ENCODE data around the gene TOB1.

Gene TOB1

GRCh38 chr17:50853015-50853615 lies 13.0 kb downstream of the TOB1 start:
- no peak overlapping the region for H3K9ac ChIP-seq (ENCODE audit: low read depth, low read length)
- no peaks in the 10 kb centered on the region for H3K36me3 ChIP-seq (ENCODE audit: insufficient read depth, low read length)
- H3K9me3 ChIP-seq (ENCODE audit: control insufficient read depth, insufficient read depth, low read length) = no peaks in the 10 kb centered on the region
- peaks cover 8% of the 10 kb centered on the region; the same call in 1 of the 2 replicates for H3K4me1 ChIP-seq (ENCODE audit: insufficient read depth, low read length)

GRCh38 chr17:50850640-50851039 lies 15.5 kb downstream of the TOB1 start:
- H3K36me3 ChIP-seq (ENCODE audit: insufficient read depth, low read length) = no peaks in the 10 kb centered on the region
- H3K9ac ChIP-seq (ENCODE audit: low read depth, low read length) = no peak overlapping the region
- peaks cover 10% of the 10 kb centered on the region; the same call in 1 of the 2 replicates for H3K4me1 ChIP-seq (ENCODE audit: insufficient read depth, low read length)

GRCh38 chr17:50848711-50849110 lies 17.4 kb downstream of the TOB1 start:
- Histone ChIP-seq H3K36me3 (ENCODE audit: insufficient read depth, low read length) (no peaks in the 10 kb centered on the region), H3K4me1 (ENCODE audit: insufficient read depth, low read length) (peaks cover 23% of the 10 kb centered on the region), H3K9ac (ENCODE audit: low read depth, low read length) (no peak overlapping the region), H3K9me3 (ENCODE audit: control insufficient read depth, insufficient read depth, low read length) (no peaks in the 10 kb centered on the region)

More at GRCh38 chr17:50850640-50851039, 15.5 kb downstream of the TOB1 start:
- no peaks in the 10 kb centered on the region for H3K9me3 ChIP-seq (ENCODE audit: control insufficient read depth, insufficient read depth, low read length)

- Histone ChIP-seq H3K36me3 (ENCODE audit: insufficient read depth, low read length) (no peaks in the 10 kb centered on the region), H3K9ac (ENCODE audit: low read depth, low read length) (no peak overlapping the region), H3K4me1 (ENCODE audit: insufficient read depth, low read length) (peaks cover 23% of the 10 kb centered on the region), H3K9me3 (ENCODE audit: control insufficient read depth, insufficient read depth, low read length) (no peaks in the 10 kb centered on the region)
Observed at GRCh38 chr17:50848039-50848438, 18.1 kb downstream of the TOB1 start.

- no peaks in the 10 kb centered on the region for H3K36me3 ChIP-seq (ENCODE audit: insufficient read depth, low read length)
- H3K9me3 ChIP-seq (ENCODE audit: control insufficient read depth, insufficient read depth, low read length) = no peaks in the 10 kb centered on the region
- no peak overlapping the region for H3K9ac ChIP-seq (ENCODE audit: low read depth, low read length)
- H3K4me1 ChIP-seq (ENCODE audit: insufficient read depth, low read length) = peaks cover 19% of the 10 kb centered on the region
Observed at GRCh38 chr17:50847566-50847965, 18.6 kb downstream of the TOB1 start.

GRCh38 chr17:50845240-50846147 lies 20.7 kb downstream of the TOB1 start:
- peaks cover 22% of the 10 kb centered on the region for H3K4me1 ChIP-seq (ENCODE audit: insufficient read depth, low read length)
- no peaks in the 10 kb centered on the region for H3K9me3 ChIP-seq (ENCODE audit: control insufficient read depth, insufficient read depth, low read length)
- no peak overlapping the region for H3K9ac ChIP-seq (ENCODE audit: low read depth, low read length)
- no peaks in the 10 kb centered on the region for H3K36me3 ChIP-seq (ENCODE audit: insufficient read depth, low read length)

GRCh38 chr17:50844117-50844700 lies 21.9 kb downstream of the TOB1 start:
- Histone ChIP-seq H3K36me3 (ENCODE audit: insufficient read depth, low read length) (no peaks in the 10 kb centered on the region), H3K9me3 (ENCODE audit: control insufficient read depth, insufficient read depth, low read length) (no peaks in the 10 kb centered on the region), H3K4me1 (ENCODE audit: insufficient read depth, low read length) (peaks cover 22% of the 10 kb centered on the region), H3K9ac (ENCODE audit: low read depth, low read length) (no peak overlapping the region)

- Histone ChIP-seq H3K9me3 (ENCODE audit: control insufficient read depth, insufficient read depth, low read length) (no peaks in the 10 kb centered on the region), H3K4me1 (ENCODE audit: insufficient read depth, low read length) (peaks cover 22% of the 10 kb centered on the region), H3K9ac (ENCODE audit: low read depth, low read length) (no peak overlapping the region), H3K36me3 (ENCODE audit: insufficient read depth, low read length) (no peaks in the 10 kb centered on the region)
Observed at GRCh38 chr17:50843150-50843905, 22.8 kb downstream of the TOB1 start.

- H3K9ac ChIP-seq (ENCODE audit: low read depth, low read length) = no peak overlapping the region
- H3K9me3 ChIP-seq (ENCODE audit: control insufficient read depth, insufficient read depth, low read length) = no peaks in the 10 kb centered on the region
- H3K4me1 ChIP-seq (ENCODE audit: insufficient read depth, low read length) = peaks cover 22% of the 10 kb centered on the region
- H3K36me3 ChIP-seq (ENCODE audit: insufficient read depth, low read length) = no peaks in the 10 kb centered on the region
Observed at GRCh38 chr17:50842506-50843149, 23.5 kb downstream of the TOB1 start.

GRCh38 chr17:50841949-50842354 lies 24.2 kb downstream of the TOB1 start:
- H3K9me3 ChIP-seq (ENCODE audit: control insufficient read depth, insufficient read depth, low read length) = no peaks in the 10 kb centered on the region
- H3K36me3 ChIP-seq (ENCODE audit: insufficient read depth, low read length) = no peaks in the 10 kb centered on the region
- no peak overlapping the region for H3K9ac ChIP-seq (ENCODE audit: low read depth, low read length)
- H3K4me1 ChIP-seq (ENCODE audit: insufficient read depth, low read length) = peaks cover 22% of the 10 kb centered on the region

- Histone ChIP-seq H3K9ac (ENCODE audit: low read depth, low read length) (no peak overlapping the region), H3K36me3 (ENCODE audit: insufficient read depth, low read length) (no peaks in the 10 kb centered on the region), H3K4me1 (ENCODE audit: insufficient read depth, low read length) (peaks cover 22% of the 10 kb centered on the region), H3K9me3 (ENCODE audit: control insufficient read depth, insufficient read depth, low read length) (no peaks in the 10 kb centered on the region)
Observed at GRCh38 chr17:50841277-50841948, 24.7 kb downstream of the TOB1 start.

GRCh38 chr17:50840311-50840851 lies 25.8 kb downstream of the TOB1 start:
- Histone ChIP-seq H3K4me1 (ENCODE audit: insufficient read depth, low read length) (peaks cover 20% of the 10 kb centered on the region), H3K36me3 (ENCODE audit: insufficient read depth, low read length) (no peaks in the 10 kb centered on the region), H3K9me3 (ENCODE audit: control insufficient read depth, insufficient read depth, low read length) (no peaks in the 10 kb centered on the region), H3K9ac (ENCODE audit: low read depth, low read length) (no peak overlapping the region)

GRCh38 chr17:50839591-50840310 lies 26.4 kb downstream of the TOB1 start:
- Histone ChIP-seq H3K36me3 (ENCODE audit: insufficient read depth, low read length) (no peaks in the 10 kb centered on the region), H3K9me3 (ENCODE audit: control insufficient read depth, insufficient read depth, low read length) (no peaks in the 10 kb centered on the region), H3K4me1 (ENCODE audit: insufficient read depth, low read length) (peaks cover 22% of the 10 kb centered on the region), H3K9ac (ENCODE audit: low read depth, low read length) (no peak overlapping the region)
